ENCODE measurements around the gene HEATR5A. TPM values are rescaled to one million over a fixed set of nuclear protein-coding genes. Genes with fewer than 3 reads are reported as not detected.
A peak's percentile ranks its signal among the peaks of the same experiment; 100 is the strongest.

The HEATR5A gene
- total RNA-seq, 6 experiments from 2014 or later: 59.7 to 83.3 (median 66.4) TPM

GRCh38 chr14:31457665-31458659 lies 37.6 kb upstream of the HEATR5A start:
- Mint-ChIP-seq H3K27ac (peak overlapping the region; percentile 96; the same call in 1 of the 2 replicates), H3K9me3 (no peaks in the 10 kb centered on the region), H3K27me3 (ENCODE audit: insufficient read depth) (no peaks in the 10 kb centered on the region; the same call in 1 of the 2 replicates), H3K36me3 (ENCODE audit: low read depth) (peaks cover 4% of the 10 kb centered on the region; the same call in 1 of the 2 replicates), H3K4me3 (peak overlapping the region; percentile 98), H3K4me1 (ENCODE audit: low read depth) (peaks cover 50% of the 10 kb centered on the region)
- TF ChIP-seq, protein P1, sequence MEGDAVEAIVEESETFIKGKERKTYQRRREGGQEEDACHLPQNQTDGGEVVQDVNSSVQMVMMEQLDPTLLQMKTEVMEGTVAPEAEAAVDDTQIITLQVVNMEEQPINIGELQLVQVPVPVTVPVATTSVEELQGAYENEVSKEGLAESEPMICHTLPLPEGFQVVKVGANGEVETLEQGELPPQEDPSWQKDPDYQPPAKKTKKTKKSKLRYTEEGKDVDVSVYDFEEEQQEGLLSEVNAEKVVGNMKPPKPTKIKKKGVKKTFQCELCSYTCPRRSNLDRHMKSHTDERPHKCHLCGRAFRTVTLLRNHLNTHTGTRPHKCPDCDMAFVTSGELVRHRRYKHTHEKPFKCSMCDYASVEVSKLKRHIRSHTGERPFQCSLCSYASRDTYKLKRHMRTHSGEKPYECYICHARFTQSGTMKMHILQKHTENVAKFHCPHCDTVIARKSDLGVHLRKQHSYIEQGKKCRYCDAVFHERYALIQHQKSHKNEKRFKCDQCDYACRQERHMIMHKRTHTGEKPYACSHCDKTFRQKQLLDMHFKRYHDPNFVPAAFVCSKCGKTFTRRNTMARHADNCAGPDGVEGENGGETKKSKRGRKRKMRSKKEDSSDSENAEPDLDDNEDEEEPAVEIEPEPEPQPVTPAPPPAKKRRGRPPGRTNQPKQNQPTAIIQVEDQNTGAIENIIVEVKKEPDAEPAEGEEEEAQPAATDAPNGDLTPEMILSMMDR (IDR thresholded peaks at IDR 0.05): no peak
- DNase-seq: no peak

DNA sequence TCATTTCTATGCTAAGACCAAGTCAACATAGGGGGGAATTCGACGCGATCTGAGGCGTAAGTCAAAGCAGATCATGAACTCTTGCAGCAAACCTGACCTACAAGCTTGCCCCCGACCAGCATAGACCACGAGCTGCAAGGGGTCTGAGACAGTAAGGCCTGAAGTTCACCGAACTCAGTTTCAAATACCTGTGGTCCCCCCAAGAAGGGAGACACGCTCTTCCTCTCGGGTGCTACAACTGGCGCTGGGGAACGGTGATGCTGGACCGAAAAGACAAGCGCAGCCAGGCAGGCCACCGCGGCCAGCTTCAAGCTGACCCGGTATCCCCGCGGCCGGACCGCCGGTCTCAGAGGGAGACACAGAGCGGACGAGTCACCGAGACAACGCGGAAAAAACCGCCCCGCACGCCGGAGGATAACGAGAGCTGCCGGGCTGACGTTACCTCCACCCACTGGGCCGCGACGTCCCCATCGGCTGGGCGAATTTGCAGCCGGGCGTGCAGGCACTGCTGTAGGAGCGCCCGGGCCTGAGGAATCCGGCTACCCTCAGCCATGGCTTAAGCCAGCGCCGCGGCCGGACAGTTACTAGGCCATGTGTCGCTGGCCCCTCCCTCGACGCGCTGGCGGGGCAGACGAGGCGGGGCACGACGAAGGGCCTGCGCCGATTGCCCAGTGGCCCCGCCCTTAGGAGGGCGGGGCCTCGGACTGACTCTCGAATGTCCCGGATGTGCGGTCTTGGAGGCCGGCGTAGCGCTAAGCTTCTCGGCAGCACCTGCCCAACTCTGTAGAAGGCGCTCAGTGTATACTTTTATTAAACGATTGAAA lies 36.7 kb upstream of the HEATR5A start, which contains the start of gene DTD2:
TSS of gene DTD2 (minus strand) at position 666 of the 824 bp plus-strand sequence. CDS start at position 553, 113 bp downstream.
- H3K9me3 Mint-ChIP-seq: no peaks in the 10 kb centered on the region
- H3K4me1 Mint-ChIP-seq (ENCODE audit: low read depth): peaks cover 50% of the 10 kb centered on the region
- H3K27me3 Mint-ChIP-seq (ENCODE audit: insufficient read depth): no peaks in the 10 kb centered on the region; the same call in 1 of the 2 replicates
- H3K27ac Mint-ChIP-seq: peak within 1 kb of the TSS; percentile 96
- H3K36me3 Mint-ChIP-seq (ENCODE audit: low read depth): peaks cover 4% of the 10 kb centered on the region; the same call in 1 of the 2 replicates
- peak; percentile 85 for DNase-seq
- peak within 1 kb of the TSS; percentile 98 for H3K4me3 Mint-ChIP-seq
- TF ChIP-seq, protein P1 (IDR thresholded peaks at IDR 0.05): no peak

DNA sequence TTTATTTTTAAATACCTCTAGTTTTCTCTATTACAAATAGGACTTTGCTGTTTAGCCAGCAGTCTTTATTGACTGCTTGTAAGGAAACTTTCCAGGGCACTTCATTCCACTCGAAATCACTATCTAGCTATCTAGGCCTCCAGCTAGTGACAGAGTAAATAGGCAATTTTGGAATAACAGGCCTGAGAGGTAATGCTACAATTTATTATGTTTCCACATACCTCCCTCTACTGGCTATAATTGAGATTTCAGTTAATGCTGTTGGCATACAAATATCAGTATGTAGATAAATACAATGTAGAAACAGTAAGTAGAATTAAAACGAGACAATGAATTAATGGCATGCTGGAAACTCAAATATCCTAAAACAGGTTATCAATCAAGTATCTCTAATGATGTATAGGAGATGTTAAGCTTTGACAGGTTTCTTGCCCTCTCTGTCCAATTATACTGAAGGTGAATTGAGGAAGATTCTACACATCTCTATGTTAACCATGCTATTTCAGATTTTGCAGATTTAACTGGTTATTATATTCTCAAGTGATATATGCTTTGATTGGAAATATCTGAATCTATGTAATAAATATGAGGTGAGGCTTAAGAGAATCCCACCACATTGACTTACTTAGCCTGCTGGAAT lies 29.7 kb upstream of the HEATR5A start:
- DNase-seq: peak; percentile 59
- Mint-ChIP-seq H3K9me3 (no peaks in the 10 kb centered on the region), H3K4me3 (no peak overlapping the region), H3K27ac (no peak overlapping the region), H3K4me1 (ENCODE audit: low read depth) (peaks cover 14% of the 10 kb centered on the region), H3K36me3 (ENCODE audit: low read depth) (peaks cover 3% of the 10 kb centered on the region; the same call in 1 of the 2 replicates), H3K27me3 (ENCODE audit: insufficient read depth) (no peaks in the 10 kb centered on the region)
- TF ChIP-seq, protein P1 (IDR thresholded peaks at IDR 0.05): peak; percentile 82

- Mint-ChIP-seq H3K9me3 (no peaks in the 10 kb centered on the region; the same call in 1 of the 2 replicates), H3K4me1 (ENCODE audit: low read depth) (peaks cover 4% of the 10 kb centered on the region), H3K36me3 (ENCODE audit: low read depth) (peaks cover 2% of the 10 kb centered on the region), H3K27ac (no peak overlapping the region), H3K4me3 (no peak overlapping the region), H3K27me3 (ENCODE audit: insufficient read depth) (no peaks in the 10 kb centered on the region)
- TF ChIP-seq, protein P1 (IDR thresholded peaks at IDR 0.05): no peak
- DNase-seq: no peak
Measured at GRCh38 chr14:31449136-31449535, 28.8 kb upstream of the HEATR5A start.

- peaks cover 6% of the 10 kb centered on the region for H3K36me3 Mint-ChIP-seq (ENCODE audit: low read depth)
- H3K27me3 Mint-ChIP-seq (ENCODE audit: insufficient read depth): no peaks in the 10 kb centered on the region
- no peak overlapping the region for H3K4me3 Mint-ChIP-seq
- no peak overlapping the region for H3K27ac Mint-ChIP-seq
- DNase-seq: no peak
- TF ChIP-seq, protein P1 (IDR thresholded peaks at IDR 0.05): no peak
- peaks cover 20% of the 10 kb centered on the region for H3K4me1 Mint-ChIP-seq (ENCODE audit: low read depth)
- no peaks in the 10 kb centered on the region; the same call in 1 of the 2 replicates for H3K9me3 Mint-ChIP-seq
Measured at GRCh38 chr14:31445703-31446102, 25.4 kb upstream of the HEATR5A start.
